ENCODE data around the gene RBP4. TPM values are rescaled to one million over a fixed set of nuclear protein-coding genes. Genes with fewer than 3 reads are reported as not detected.

RBP4 gene
- total RNA-seq, 4 donors from 2014 or later: 1.7 TPM; not detected in 3

GRCh38 chr10:93613126-93613525, 12.1 kb upstream of the RBP4 start:
- intact Hi-C loops (cut with DNase I): no loop called here
- no peak for DNase-seq
- no peaks in the 10 kb centered on the region for H3K36me3 ChIP-seq
- no peaks in the 10 kb centered on the region for H3K4me1 ChIP-seq
- no peak for TF ChIP-seq POLR2A (IDR thresholded peaks at IDR 0.05)
- TF ChIP-seq, protein P1, sequence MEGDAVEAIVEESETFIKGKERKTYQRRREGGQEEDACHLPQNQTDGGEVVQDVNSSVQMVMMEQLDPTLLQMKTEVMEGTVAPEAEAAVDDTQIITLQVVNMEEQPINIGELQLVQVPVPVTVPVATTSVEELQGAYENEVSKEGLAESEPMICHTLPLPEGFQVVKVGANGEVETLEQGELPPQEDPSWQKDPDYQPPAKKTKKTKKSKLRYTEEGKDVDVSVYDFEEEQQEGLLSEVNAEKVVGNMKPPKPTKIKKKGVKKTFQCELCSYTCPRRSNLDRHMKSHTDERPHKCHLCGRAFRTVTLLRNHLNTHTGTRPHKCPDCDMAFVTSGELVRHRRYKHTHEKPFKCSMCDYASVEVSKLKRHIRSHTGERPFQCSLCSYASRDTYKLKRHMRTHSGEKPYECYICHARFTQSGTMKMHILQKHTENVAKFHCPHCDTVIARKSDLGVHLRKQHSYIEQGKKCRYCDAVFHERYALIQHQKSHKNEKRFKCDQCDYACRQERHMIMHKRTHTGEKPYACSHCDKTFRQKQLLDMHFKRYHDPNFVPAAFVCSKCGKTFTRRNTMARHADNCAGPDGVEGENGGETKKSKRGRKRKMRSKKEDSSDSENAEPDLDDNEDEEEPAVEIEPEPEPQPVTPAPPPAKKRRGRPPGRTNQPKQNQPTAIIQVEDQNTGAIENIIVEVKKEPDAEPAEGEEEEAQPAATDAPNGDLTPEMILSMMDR (IDR thresholded peaks at IDR 0.05): no peak
- H3K27me3 ChIP-seq: no peaks in the 10 kb centered on the region
- 77 to 97% methylated on average over 2 to 3 of the region's 3 CpGs for WGBS, 2 donors
- H3K9me3 ChIP-seq: no peaks in the 10 kb centered on the region
- no peak overlapping the region for H3K4me3 ChIP-seq
- no peak overlapping the region for H3K27ac ChIP-seq

DNA sequence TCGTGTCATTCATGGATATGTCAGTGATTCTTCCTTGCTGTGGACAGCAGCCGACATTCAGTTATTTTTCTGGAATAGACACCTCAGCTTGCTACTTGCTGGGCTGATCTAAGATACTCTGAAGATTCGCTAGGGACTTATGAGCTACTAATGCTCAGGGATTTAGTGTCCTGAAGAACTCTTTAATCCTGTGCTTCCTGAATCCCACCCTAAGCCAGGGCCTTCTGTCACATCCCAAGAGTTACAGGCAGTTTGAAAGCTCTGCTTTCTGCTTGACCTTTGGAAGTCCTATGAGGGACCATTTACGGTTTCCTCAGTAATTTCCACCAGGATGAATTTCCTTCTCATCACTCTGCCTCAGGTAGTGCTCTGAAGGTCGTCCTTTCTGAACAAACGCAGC, 11.3 kb upstream of the RBP4 start, which contains the start of gene PDE6C:
Gene PDE6C, plus strand, starts transcription at position 227 of the 400 bp plus-strand sequence. CDS start 189 bp downstream, outside the sequence.
- H3K36me3 ChIP-seq: no peaks in the 10 kb centered on the region
- WGBS, 2 donors: 75% methylated on average over 4 to 6 of the region's 6 CpGs

GRCh38 chr10:93608421-93608820, 7.4 kb upstream of the RBP4 start:
- Histone ChIP-seq H3K36me3 (no peaks in the 10 kb centered on the region), H3K4me3 (no peak overlapping the region), H3K4me1 (no peaks in the 10 kb centered on the region), H3K27ac (no peak overlapping the region), H3K9me3 (no peaks in the 10 kb centered on the region), H3K27me3 (peaks cover 0 to 24% (median 0%) of the 10 kb centered on the region in 4 donors)
- DNase-seq: no peak
- intact Hi-C loops (cut with DNase I): no loop called here
- TF ChIP-seq POLR2A (IDR thresholded peaks at IDR 0.05): no peak
- TF ChIP-seq, protein P1 (IDR thresholded peaks at IDR 0.05): no peak
- 76 to 79% methylated on average over 3 of the region's 3 CpGs for WGBS, 2 donors

More for the DNA sequence above, 11.3 kb upstream of the RBP4 start, which contains the start of gene PDE6C:
- Histone ChIP-seq H3K4me3 (no peak within 1 kb of the TSS), H3K27me3 (no peaks in the 10 kb centered on the region), H3K9me3 (no peaks in the 10 kb centered on the region), H3K4me1 (no peaks in the 10 kb centered on the region), H3K27ac (no peak within 1 kb of the TSS)
- DNase-seq: no peak
- intact Hi-C loops (cut with DNase I): no loop called here
- no peak for TF ChIP-seq POLR2A (IDR thresholded peaks at IDR 0.05)
- TF ChIP-seq, protein P1 (IDR thresholded peaks at IDR 0.05): no peak

GRCh38 chr10:93604146-93604545, 3.1 kb upstream of the RBP4 start:
- Histone ChIP-seq H3K4me3 (no peak overlapping the region), H3K27ac (no peak overlapping the region), H3K36me3 (no peaks in the 10 kb centered on the region), H3K9me3 (no peaks in the 10 kb centered on the region), H3K4me1 (peaks cover 3 to 15% (median 9%) of the 10 kb centered on the region in 3 donors), H3K27me3 (peaks cover 0 to 67% (median 7%) of the 10 kb centered on the region in 4 donors)
- DNase-seq: no peak
- no peak for TF ChIP-seq POLR2A (IDR thresholded peaks at IDR 0.05)
- TF ChIP-seq, protein P1 (IDR thresholded peaks at IDR 0.05): no peak
- intact Hi-C loops (cut with DNase I): no loop called here
- 13 to 19% methylated on average over 2 of the region's 2 CpGs for WGBS, 2 donors

- Histone ChIP-seq H3K4me3 (no peak overlapping the region), H3K36me3 (no peaks in the 10 kb centered on the region), H3K4me1 (peaks cover 3 to 15% (median 9%) of the 10 kb centered on the region in 3 donors), H3K27ac (no peak overlapping the region), H3K27me3 (peaks cover 0 to 72% (median 7%) of the 10 kb centered on the region in 4 donors), H3K9me3 (no peaks in the 10 kb centered on the region)
- TF ChIP-seq POLR2A (IDR thresholded peaks at IDR 0.05): no peak
- TF ChIP-seq, protein P1 (IDR thresholded peaks at IDR 0.05): no peak
- 80% methylated on average over 2 of the region's 2 CpGs for WGBS, 2 donors
- intact Hi-C loops (cut with DNase I): no loop called here
- no peak for DNase-seq
These were observed 2.0 kb upstream of the RBP4 start for GRCh38 chr10:93603023-93603422.

All from esophagus squamous epithelium (tissue), 5 donors.